LHCN-M2 (cell line): ENCODE measurements around the gene SPRY4. TPM values are rescaled to one million over a fixed set of nuclear protein-coding genes. Genes with fewer than 3 reads are reported as not detected.
"Not testable (repeated sequence)": the region's sequence is repeated elsewhere in the genome, so short reads cannot be mapped to it uniquely, and the experiment has no call there.

Experiments used
- DNase-seq: peaks from one replicate; pipeline ENCODE4 v3.0.0-alpha.2; 2012; ENCODE audit warnings: low read depth
- total RNA-seq: library from RNA; depleted of rRNA; stranded (reverse); fragments of >200 nt; gene quantifications from 2 replicates; pipeline ENCODE4 v1.2.3, GENCODE V29; 2014

The SPRY4 gene
- total RNA-seq, 1 experiment from 2014 or later = 36.4 TPM

DNA sequence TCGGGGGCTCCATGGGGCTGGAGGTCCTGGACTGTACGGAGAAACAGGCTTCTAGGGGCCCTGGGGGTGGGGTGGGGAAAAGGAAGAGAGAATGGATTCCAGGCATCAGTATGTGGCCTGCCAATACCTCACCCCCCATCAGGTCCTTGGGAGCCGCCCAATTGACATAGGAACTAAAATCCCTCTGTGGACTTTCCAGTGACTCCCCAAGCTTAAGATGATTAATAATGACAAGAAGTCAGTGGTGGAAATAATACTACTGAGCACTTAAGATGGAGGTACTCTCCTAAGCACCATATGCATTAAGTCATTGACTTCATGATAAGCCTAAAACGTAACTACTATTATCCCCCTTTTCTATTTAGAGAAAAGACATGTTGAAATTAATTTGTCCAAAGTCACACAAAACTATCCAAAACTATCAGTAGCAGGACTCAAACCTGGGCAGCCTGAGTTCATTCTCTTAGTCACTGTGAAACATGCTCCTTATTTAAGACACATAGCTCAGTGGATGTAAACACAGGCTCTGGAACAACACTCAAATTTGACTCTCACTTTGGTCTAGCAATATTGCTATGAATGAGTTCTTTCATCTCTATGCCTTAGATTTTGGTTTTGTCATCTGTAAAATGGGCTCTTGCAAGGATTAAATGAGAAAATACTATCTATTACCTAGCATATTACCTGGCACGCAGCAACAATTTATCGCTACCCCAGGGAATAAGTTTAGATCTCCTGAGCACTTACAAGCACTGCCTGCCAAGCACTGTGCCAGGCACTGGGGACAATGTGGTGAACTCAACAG, 9.5 kb downstream of the SPRY4 start:
- DNase-seq = no peak

DNA sequence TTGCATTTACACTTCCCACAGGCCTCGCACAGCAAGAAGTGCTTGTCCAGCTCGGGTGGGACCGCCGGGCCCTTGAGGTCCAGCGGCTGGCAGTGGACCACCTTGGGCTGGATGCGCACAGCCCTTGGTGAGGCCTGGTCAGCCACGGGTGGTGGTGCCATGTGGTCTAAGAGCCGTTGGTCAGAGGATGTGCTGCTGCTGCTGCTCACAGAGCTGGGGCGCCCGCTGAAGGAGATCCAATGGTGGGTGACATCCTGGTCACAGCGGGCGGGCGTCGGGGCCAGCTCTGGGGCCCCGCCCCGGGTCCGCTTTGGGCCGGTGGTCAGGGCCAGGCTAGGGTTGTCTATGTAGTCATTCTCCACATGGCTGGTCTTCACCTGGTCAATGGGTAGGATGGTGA, 10.2 kb downstream of the SPRY4 start:
- DNase-seq = no peak

DNA sequence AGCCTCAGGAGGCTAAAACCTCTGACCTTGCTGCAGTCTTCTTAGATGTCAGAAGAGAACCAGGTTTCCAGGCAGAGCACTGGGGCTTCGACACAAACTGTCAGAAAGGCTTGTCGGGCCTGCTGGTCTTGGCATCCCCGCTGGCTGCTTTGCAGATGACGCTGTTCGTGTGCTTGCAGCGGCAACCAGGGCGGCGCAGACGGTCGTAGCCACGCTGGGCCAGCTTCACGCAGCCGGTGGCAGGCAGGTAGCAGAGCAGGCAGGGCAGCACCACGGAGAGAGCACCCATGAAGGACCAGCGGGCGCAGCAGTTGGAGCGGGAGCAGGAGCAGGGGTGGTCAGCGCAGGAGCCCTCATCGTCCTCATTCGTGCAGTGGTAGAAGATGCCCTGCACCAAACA, 10.7 kb downstream of the SPRY4 start:
- no peak for DNase-seq

DNA sequence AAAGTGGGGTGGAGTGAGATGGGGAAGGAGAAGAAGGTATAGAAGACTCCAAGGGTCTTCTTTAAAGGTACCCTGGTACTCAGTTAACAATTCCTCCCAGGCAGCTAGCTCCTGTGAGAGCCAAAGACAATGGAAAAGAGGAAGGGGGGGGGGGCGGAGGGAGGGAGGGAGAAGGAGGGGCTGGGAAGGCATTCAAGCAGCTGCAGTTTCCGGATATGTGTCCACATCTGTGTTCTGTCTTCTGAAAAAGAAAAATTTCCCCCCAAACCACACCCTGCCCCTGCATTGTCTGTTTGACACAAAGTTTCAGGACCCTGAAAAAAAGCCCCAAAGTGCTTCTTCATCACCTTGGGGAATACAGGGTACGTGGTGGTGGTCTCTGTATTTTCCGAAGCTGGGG, 11.1 kb downstream of the SPRY4 start:
- DNase-seq = no peak

DNA sequence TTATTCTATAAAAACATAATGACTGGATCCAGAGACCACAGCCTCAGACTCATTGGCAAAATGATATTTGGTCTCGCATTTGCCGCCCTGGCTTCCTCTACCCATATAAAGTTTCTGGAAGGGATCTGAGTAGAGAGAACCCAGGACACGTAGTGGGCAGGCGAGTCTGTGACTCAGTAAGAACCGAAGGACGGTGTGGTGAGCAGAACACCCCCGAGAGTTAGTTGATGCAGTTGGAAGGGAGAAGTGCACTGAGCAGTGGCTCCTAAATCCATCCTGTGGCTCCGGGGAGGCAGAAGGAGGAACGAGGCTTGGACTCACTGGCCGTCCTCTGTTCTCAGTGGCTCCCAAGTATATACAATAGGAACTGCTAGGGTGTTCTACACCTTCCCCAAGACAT, 11.5 kb downstream of the SPRY4 start:
- no peak for DNase-seq

DNA sequence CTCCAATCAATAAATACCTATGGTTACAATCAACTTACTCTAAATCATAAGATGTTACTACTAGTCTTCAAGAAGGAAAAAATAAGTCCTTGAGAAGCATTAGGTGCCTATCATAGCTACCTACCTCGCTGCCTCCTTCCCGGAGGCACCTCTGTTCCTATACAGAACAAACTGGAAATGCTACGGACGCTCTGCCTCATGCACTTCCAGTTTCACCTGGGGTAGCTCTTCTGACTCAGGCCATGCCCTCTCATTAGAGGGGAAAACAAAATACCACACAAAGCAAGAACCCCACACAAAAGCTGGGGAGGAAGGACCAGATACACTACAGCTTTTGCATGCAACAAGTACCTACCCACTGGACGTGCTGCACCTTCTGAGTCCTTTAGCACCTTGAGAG, 12.4 kb downstream of the SPRY4 start:
- DNase-seq = no peak

DNA sequence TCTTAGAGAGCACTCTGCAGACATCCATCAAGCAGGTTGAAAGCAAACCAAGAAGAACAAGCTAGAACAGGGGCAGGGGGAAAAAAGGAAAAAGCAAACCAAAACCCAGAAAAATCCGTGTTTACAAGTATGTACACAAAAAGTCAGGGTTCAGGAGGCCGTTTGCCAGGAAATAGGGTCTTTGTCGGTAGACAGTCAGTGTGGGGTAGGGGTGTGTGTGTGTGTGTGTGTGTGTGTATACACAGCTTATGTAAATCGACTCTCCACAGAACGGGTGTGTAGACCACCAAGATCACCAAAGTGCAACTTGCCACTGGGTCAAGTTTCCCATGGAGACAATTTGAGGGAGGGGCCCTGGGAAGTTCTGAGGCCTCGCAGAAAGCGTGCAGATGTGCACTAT, 13.1 kb downstream of the SPRY4 start:
- no peak for DNase-seq

DNA sequence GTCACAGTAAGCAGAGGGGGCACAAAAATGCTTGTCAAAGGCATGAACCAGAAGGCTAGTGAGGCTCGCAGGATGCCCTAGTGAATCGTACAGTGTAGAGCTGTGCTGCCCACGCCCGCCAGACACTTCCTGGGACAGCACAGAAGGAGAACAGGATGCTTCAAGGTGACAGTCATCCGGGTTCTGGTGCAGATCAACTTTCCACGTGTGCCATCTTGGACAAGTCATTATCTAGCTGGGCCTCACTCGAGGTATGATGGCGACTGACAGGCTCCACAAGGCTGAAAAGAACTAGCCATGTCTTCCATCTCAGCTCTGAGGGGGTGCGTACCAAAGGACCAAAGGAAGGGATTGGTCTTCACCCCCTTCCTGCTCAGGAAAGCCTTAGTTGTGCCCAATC, 14.0 kb downstream of the SPRY4 start:
- no peak for DNase-seq

DNA sequence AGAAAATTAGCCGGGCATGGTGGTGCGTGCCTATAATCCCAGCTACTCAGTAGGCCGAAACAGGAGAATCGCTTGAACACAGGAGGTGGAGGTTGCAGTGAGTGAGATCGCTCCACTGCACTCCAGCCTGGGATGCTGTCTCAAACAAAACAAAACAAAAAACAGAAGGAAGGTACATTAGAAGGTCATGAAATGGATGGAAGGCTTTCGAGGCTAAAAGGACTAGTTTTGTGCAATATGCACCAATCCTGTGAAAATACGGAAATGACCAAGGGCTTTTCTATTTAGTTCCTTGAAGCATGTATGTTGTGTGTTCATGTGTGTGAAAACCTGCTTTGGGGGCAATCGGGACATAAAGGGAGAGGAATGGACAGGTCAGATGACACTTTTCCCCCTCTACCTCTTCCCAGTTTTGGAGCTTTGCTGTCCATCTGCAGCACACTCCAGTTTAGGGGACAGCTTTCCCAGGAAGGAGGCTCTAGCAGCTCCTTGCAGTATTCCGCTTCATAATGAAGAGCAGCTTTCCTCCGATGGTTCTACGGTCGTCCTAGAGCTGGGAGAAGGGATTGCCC, 15.0 kb downstream of the SPRY4 start:
- DNase-seq = no peak

DNA sequence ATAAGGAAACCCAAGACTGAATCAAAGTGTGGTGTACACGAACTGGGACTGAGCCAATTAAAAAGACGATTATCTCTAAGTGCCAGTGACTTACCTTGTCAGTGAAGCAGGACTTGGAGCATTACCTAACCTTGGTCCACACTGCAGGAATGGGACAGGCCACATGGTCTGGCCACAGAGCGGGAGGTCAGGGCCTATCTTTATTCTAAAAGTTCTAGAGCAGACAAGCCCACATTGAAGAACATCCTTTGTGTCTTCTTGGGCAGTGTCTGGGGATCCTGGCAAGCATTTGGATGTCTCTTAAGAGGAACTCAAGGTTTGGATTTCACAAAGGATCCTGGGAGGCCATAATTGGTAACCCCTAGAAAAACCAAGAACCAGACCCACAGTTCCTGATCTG, 16.5 kb downstream of the SPRY4 start:
- no peak for DNase-seq

DNA sequence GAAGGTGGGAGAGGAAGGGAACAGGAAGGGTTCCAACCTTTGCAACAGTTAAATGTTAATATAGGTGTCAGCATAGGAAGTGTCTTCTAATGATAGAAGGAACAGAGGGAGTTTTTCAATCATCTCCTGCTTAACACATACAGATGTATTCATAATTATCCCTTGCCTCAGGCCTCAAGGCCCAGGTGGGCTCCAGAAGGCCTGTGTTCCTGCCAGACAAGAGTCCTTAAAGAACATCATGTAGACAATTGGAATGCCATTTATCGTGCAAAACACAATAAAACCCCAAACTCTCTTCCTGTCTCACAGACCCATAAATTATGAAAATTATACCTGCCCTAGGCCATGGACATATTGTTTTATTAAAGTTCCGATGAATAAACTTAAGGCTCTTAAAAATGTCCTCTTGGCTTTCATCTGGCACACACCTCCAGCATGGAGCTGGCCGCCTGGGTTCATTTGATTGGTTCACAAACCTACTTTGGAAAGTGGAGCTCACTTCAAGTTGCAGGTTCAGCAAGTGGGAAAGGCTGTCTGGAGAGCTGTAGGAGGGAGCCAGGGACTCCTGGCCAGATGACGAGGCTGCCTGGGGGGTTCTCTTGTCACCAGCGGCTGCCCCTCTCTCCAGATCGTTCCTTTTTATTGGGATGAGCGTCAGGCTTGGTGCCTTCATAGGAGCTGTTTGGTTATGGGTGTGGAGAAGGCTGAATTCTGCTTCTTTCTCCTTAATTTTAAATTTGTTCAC, 17.5 kb downstream of the SPRY4 start:
- DNase-seq = no peak

DNA sequence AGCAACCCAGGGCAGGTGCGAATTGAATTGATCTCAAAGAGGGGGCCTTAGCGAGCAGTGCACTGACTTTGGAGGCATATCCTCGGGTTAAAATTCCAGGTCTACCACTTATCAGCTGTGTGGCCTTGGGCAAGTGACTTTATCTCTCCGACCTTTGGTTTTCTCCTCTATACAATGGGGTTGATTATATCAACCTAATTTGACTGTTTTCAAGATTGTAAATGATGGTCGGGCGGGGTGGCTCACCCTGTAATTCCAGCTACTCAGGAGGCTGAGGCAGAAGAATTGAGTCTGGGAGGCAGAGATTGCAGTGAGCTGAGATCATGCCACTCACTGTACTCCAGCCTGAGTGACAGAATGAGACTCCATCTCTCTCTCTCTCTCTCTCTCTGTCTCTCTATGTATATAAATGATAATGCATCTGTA, 18.7 kb downstream of the SPRY4 start:
- DNase-seq = no peak

DNA sequence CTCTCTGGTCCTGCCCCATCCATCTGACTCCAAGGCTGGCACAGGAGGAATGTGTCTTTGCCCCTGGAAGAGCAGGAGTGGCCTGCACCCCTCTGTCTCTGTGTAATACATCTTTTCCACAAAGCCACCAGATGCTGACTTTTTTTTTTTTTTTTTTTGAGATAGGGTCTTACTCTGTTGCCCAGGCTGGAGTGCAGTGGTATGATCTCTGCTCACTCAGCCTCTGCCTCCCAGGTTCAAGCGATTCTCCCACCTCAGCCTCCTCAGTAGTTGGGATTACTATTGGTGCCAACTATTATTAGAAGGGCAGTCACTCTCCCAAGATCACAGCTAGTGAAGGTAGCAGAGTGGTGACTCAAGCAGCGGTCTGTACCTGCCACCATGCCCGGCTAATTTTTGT, 19.6 kb downstream of the SPRY4 start:
- no peak for DNase-seq

DNA sequence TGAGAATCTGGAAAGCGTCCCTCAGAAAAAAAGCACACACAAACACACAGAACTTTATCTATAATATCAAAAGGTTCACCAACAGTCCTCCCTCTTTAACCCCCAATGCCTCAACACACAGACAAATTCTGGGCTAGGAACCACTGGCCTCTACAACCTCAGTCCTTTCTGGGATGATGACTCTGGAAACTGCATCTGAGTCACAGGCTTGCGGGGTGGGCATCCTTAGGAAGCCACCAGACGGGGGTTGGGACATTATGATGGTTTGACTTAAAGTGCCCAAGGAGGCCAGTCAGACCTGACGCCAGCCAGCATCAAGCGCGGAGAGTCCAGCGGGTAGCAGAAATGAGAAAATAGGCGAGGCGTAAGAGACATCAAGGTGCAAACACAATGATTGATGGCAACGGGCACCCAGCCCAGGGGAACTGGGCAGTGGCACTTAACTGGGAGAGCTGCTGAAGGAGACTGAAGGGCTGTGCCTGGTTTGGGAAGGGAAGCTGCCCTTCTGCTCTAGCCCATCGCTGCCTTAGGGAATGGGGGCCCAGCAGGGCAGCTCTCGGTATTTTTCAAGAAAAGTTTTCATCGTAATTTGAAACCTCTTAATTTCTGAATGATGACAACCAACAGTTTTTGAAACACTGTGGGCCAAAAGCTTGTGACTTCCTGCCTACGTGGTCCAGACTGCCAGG, 20.7 kb downstream of the SPRY4 start:
- no peak for DNase-seq

DNA sequence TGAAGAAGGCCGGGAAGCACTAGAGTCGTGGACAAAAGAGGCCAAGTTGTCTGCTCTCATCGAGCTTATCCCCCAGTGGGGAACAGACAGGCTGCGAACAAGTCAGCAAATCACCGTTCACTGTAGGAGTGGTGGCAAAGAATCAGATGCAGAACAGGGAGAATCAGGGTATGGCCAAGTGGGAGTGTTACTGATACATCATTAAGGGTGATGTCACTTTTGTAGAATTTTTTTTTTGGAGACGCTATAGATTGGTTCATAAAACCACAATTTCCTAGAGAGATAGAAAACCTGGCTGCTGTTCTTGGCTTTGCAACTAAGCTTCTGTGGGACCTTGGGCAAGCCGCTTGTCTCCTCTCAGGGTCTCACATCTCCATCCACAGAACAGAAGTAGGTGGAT, 21.3 kb downstream of the SPRY4 start:
- DNase-seq = no peak

DNA sequence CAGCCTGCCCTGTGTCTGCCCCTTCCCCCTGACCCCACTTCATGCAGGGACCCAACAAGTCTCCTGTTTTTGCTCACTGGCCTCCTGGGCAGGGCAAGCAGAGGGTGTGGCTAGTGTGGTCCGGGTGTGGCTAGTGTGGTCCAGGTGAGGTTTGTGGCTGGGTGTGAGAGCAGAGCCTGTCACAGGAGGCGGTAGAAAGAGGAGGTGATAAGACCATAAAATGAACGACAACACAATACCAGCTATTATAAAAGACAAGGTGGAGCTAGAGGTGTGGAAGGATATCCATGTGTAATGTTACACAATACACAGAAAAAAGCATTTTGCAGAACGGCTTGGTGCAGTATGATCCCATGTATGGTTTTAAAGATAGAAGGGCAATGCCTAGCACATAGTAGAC, 23.3 kb downstream of the SPRY4 start:
- no peak for DNase-seq

DNA sequence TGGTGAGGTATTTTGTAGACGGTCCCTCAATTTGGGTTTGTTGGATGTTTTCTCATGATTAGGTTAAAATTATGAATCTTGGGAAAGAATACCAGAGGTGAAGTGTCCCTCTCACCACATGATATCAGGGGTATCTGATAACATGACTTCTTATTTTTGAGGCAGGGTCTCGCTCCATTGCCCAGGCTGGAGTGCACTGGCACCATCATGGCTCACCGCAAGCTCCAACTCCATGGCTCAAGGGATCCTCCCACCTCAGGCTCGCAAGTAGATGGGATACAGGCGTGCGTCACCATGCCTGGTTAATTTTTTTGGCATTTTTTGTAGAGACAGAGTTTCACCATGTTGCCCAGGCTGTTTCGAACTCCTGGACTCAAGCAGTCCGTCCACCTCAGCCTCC, 24.1 kb downstream of the SPRY4 start:
- no peak for DNase-seq

DNA sequence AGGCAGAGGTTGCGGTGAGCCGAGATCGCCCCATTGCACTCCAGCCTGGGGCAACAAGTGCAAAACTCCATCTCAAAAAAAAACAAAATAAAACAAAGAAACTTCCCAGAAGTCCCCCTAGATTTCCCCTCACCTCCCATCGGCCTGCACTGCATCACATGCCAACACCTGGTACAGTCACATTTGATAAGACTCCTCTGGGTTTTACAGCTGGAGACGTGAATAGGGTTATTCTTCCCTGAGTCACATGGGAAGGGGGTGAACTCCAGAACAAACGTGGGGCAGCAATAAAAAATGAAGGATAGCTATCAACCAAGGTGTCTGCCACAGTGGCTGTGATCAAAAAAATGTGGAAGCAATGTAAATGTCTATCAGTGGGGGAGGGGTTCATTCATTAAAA, 26.0 kb downstream of the SPRY4 start:
- no peak for DNase-seq

DNA sequence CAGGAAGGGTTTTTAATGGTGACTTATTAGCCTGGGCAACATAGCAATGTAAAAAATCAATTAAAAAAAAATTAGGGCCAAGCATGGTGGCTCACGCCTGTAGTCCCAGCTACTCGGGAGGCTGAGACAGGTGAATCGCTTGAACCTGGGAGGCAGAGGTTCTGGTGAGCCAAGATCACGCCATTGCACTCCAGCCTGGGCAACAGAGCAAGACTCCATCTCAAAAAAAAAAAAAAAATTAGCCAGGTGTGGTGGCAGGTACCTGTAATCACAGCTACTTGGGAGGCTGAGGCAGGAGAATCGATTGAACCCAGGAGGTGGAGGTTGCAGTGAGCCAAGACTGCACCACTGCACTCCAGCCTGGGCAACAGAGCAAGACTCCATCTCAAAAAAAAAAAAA, 27.0 kb downstream of the SPRY4 start:
- DNase-seq = not testable (repeated sequence)

DNA sequence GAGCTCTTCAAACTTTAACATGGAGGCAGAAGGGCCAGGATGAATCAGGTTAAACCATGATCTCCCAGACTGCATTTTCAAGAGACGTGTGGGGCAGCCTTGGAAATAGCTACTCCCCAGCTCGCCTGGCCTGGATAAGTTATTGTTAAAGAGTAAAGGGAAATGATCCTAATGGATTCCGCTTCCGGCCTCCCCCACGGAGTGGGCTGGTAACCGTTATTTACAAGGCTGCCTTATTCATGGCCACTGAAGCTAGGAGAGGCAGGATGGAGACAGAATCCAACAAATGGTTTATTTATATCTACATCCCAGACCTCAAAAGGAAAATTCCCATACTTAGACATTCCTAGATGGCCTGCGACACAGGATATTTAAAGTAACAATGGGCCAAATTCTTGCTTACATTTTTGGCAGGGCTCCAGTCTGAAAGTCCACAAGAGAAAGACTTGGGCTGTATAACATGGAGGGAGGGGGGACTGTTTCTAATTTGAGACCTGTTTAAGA, 27.9 kb downstream of the SPRY4 start:
- DNase-seq = peak; percentile 55

DNA sequence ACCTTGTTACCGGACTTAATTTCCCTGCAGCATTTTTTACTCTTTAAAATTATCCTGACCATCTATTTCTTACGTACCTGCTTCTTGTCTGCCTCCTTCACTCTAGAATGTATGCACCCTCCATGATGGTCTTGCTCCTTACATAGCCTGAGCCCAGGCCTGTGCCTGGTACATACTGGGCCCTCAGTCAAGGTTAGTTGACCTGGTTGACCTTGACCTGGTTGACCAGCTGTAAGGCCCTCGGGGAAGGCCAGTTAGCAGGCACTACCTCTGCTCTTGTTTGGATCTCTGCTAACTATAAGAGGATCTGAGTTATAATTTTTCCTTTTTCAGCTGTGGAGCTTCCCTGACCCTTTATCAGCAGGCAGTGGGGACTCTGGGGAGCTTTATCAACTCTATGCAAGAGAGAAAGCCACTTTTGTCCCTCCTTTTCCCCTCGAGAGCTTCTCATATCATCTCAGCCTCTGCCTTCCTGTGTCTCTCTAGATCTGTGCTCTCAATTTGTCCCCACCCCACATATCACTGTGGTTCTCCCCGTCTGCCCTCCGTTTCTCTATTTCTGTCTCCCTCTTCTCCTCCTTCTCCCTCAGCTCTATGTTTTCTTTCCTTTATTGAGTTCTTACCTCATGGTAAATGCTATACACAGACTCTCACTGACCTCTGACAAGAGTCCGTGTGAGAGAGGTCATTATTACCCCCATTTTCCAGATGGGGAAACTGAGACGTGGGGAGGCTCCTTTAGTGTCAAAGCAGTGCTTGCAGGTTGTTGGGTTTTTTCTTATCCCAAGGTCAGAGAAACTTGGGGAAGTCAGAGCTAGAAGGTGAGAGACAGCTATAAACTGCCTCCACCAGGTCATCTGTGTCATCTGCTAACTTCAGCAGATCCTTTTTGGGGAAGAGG, 28.6 kb downstream of the SPRY4 start:
- no peak for DNase-seq
